GM18499 (cell line): ENCODE results near the gene TRABD.
"Not testable (repeated sequence)": the region's sequence is repeated elsewhere in the genome, so short reads cannot be mapped to it uniquely, and the experiment has no call there.

Source experiments
- ATAC-seq: cut with Tn5 transposase; IDR thresholded peaks from one replicate; pipeline ENCODE4 v1.9.1; 2021; ENCODE audit warnings: moderate number of reproducible peaks; ENCODE audit not compliant: insufficient read depth, unreplicated experiment

The TRABD gene

GRCh38 chr22:50200461-50201190 is 14.9 kb downstream of the TRABD start, which contains the start of gene SELENOO:
Gene SELENOO (plus strand): TSS chr22:50201011. CDS start chr22:50201037, 26 bp downstream.
- ATAC-seq, result peak; percentile 45

GRCh38 chr22:50201191-50202129 is 15.7 kb downstream of the TRABD start:
- no peak for ATAC-seq

GRCh38 chr22:50202130-50202666 is 16.5 kb downstream of the TRABD start:
- ATAC-seq, result no peak

GRCh38 chr22:50203288-50203687 is 17.6 kb downstream of the TRABD start:
- ATAC-seq, result no peak

- ATAC-seq, result no peak
Measured at GRCh38 chr22:50204571-50204970, 18.9 kb downstream of the TRABD start.

GRCh38 chr22:50204998-50205397 is 19.3 kb downstream of the TRABD start:
- ATAC-seq, result not testable (repeated sequence)

- no peak for ATAC-seq
Measured at GRCh38 chr22:50205781-50206569, 20.3 kb downstream of the TRABD start.

GRCh38 chr22:50206599-50206998 is 20.9 kb downstream of the TRABD start:
- no peak for ATAC-seq

- no peak for ATAC-seq
Measured at GRCh38 chr22:50207383-50208140, 21.8 kb downstream of the TRABD start.

GRCh38 chr22:50208430-50208938 is 22.8 kb downstream of the TRABD start:
- no peak for ATAC-seq

- no peak for ATAC-seq
Measured at GRCh38 chr22:50208939-50209892, 23.5 kb downstream of the TRABD start.

GRCh38 chr22:50209893-50210292 is 24.2 kb downstream of the TRABD start:
- ATAC-seq, result no peak

- no peak for ATAC-seq
Measured at GRCh38 chr22:50210378-50211139, 24.8 kb downstream of the TRABD start.

- ATAC-seq, result no peak
Measured at GRCh38 chr22:50211147-50211546, 25.4 kb downstream of the TRABD start.

- ATAC-seq, result no peak
Measured at GRCh38 chr22:50213263-50213662, 27.6 kb downstream of the TRABD start.

GRCh38 chr22:50215297-50216054 is 29.8 kb downstream of the TRABD start:
- ATAC-seq, result no peak
